Skeletal muscle satellite cell (primary cell): ENCODE results near the gene PCGF3.
A peak's percentile ranks its signal among the peaks of the same experiment; 100 is the strongest.
"Not testable (repeated sequence)": the region's sequence is repeated elsewhere in the genome, so short reads cannot be mapped to it uniquely, and the experiment has no call there.

ENCODE experiments used
- H3K27me3 ChIP-seq: 2 replicates; pipeline ENCODE4 v1.7.0; 2013; ENCODE audit warnings: low read length; ENCODE audit not compliant: control insufficient read depth, insufficient read depth
- H3K36me3 ChIP-seq: 2 replicates; pipeline ENCODE4 v1.7.0; 2013; ENCODE audit warnings: mild to moderate bottlenecking, control low read depth, low read length; ENCODE audit not compliant: insufficient read depth
- H3K4me1 ChIP-seq: 2 replicates; pipeline ENCODE4 v1.7.0; 2013; ENCODE audit warnings: low read length; ENCODE audit not compliant: control insufficient read depth, insufficient read depth
- H3K4me2 ChIP-seq: 2 replicates; pipeline ENCODE4 v1.7.0; 2013; ENCODE audit warnings: mild to moderate bottlenecking, low read length
- H3K4me3 ChIP-seq: 2 replicates; pipeline ENCODE4 v1.7.0; 2013; ENCODE audit warnings: low read length
- H3K9ac ChIP-seq: 2 replicates; pipeline ENCODE4 v1.7.0; 2013; ENCODE audit warnings: mild to moderate bottlenecking, low read depth, low read length, moderate library complexity
- H3K9me3 ChIP-seq: replicated peaks from 2 replicates; pipeline ENCODE4 v1.7.0; 2013; ENCODE audit warnings: mild to moderate bottlenecking, control low read depth, low read length

PCGF3 gene

GRCh38 chr4:733631-733980, 28.0 kb downstream of the PCGF3 start:
- Histone ChIP-seq H3K9ac (no peak overlapping the region), H3K4me2 (no peak overlapping the region), H3K9me3 (no peaks in the 10 kb centered on the region), H3K27me3 (no peaks in the 10 kb centered on the region), H3K4me3 (no peak overlapping the region), H3K36me3 (peaks cover 55% of the 10 kb centered on the region), H3K4me1 (peaks cover 4% of the 10 kb centered on the region)

GRCh38 chr4:734075-734474, 28.4 kb downstream of the PCGF3 start:
- H3K9ac ChIP-seq: no peak overlapping the region

GRCh38 chr4:734951-735350, 29.3 kb downstream of the PCGF3 start:
- Histone ChIP-seq H3K4me1 (peaks cover 5% of the 10 kb centered on the region), H3K9ac (no peak overlapping the region), H3K4me2 (no peak overlapping the region), H3K27me3 (no peaks in the 10 kb centered on the region), H3K9me3 (no peaks in the 10 kb centered on the region), H3K36me3 (peaks cover 67% of the 10 kb centered on the region), H3K4me3 (no peak overlapping the region)

More at GRCh38 chr4:734075-734474, 28.4 kb downstream of the PCGF3 start:
- Histone ChIP-seq H3K4me2 (no peak overlapping the region), H3K36me3 (peaks cover 59% of the 10 kb centered on the region), H3K4me3 (no peak overlapping the region), H3K9me3 (no peaks in the 10 kb centered on the region), H3K4me1 (peaks cover 4% of the 10 kb centered on the region), H3K27me3 (no peaks in the 10 kb centered on the region)

- H3K9ac ChIP-seq: no peak overlapping the region
- no peak overlapping the region for H3K4me2 ChIP-seq
- H3K4me3 ChIP-seq: no peak overlapping the region
- peaks cover 10% of the 10 kb centered on the region for H3K4me1 ChIP-seq
- no peaks in the 10 kb centered on the region for H3K9me3 ChIP-seq
- H3K36me3 ChIP-seq: peaks cover 69% of the 10 kb centered on the region
- H3K27me3 ChIP-seq: no peaks in the 10 kb centered on the region
Observed at GRCh38 chr4:735583-735982, 30.0 kb downstream of the PCGF3 start.

- Histone ChIP-seq H3K4me1 (peaks cover 19% of the 10 kb centered on the region), H3K36me3 (peaks cover 62% of the 10 kb centered on the region)
- H3K9ac ChIP-seq, H3K9me3 ChIP-seq, H3K4me3 ChIP-seq, H3K4me2 ChIP-seq, H3K27me3 ChIP-seq: not testable (repeated sequence)
Observed at GRCh38 chr4:736561-736960, 30.9 kb downstream of the PCGF3 start.

GRCh38 chr4:738781-739280, 33.2 kb downstream of the PCGF3 start:
- Histone ChIP-seq H3K4me1 (peaks cover 35% of the 10 kb centered on the region), H3K4me2 (no peak overlapping the region), H3K9ac (no peak overlapping the region), H3K36me3 (peaks cover 55% of the 10 kb centered on the region), H3K4me3 (no peak overlapping the region), H3K27me3 (no peaks in the 10 kb centered on the region), H3K9me3 (no peaks in the 10 kb centered on the region)

GRCh38 chr4:739569-739968, 33.9 kb downstream of the PCGF3 start:
- H3K36me3 ChIP-seq: peaks cover 47% of the 10 kb centered on the region

GRCh38 chr4:740011-740410, 34.4 kb downstream of the PCGF3 start:
- Histone ChIP-seq H3K4me1 (peaks cover 42% of the 10 kb centered on the region), H3K27me3 (no peaks in the 10 kb centered on the region), H3K9me3 (no peaks in the 10 kb centered on the region), H3K36me3 (peaks cover 43% of the 10 kb centered on the region), H3K9ac (peak overlapping the region; percentile 44), H3K4me2 (no peak overlapping the region), H3K4me3 (no peak overlapping the region)

More at GRCh38 chr4:739569-739968, 33.9 kb downstream of the PCGF3 start:
- Histone ChIP-seq H3K4me1 (peaks cover 42% of the 10 kb centered on the region), H3K4me2 (no peak overlapping the region), H3K9ac (no peak overlapping the region), H3K4me3 (no peak overlapping the region), H3K27me3 (no peaks in the 10 kb centered on the region), H3K9me3 (no peaks in the 10 kb centered on the region)

- no peak overlapping the region for H3K4me3 ChIP-seq
- no peaks in the 10 kb centered on the region for H3K27me3 ChIP-seq
- H3K9ac ChIP-seq: peak overlapping the region; percentile 44
- H3K4me2 ChIP-seq: peak overlapping the region; percentile 67
- H3K9me3 ChIP-seq: no peaks in the 10 kb centered on the region
- H3K36me3 ChIP-seq: peaks cover 36% of the 10 kb centered on the region
- peaks cover 42% of the 10 kb centered on the region for H3K4me1 ChIP-seq
Observed at GRCh38 chr4:740656-741282, 35.1 kb downstream of the PCGF3 start.

- no peaks in the 10 kb centered on the region for H3K27me3 ChIP-seq
- H3K9me3 ChIP-seq: no peaks in the 10 kb centered on the region
- peaks cover 42% of the 10 kb centered on the region for H3K4me1 ChIP-seq
- no peak overlapping the region for H3K9ac ChIP-seq
- peaks cover 33% of the 10 kb centered on the region for H3K36me3 ChIP-seq
- no peak overlapping the region for H3K4me3 ChIP-seq
- H3K4me2 ChIP-seq: no peak overlapping the region
Observed at GRCh38 chr4:742096-742741, 36.6 kb downstream of the PCGF3 start.

- Histone ChIP-seq H3K4me1 (peaks cover 42% of the 10 kb centered on the region), H3K36me3 (peaks cover 31% of the 10 kb centered on the region), H3K4me2 (no peak overlapping the region), H3K27me3 (no peaks in the 10 kb centered on the region), H3K9ac (no peak overlapping the region), H3K4me3 (no peak overlapping the region), H3K9me3 (no peaks in the 10 kb centered on the region)
Observed at GRCh38 chr4:742742-743311, 37.2 kb downstream of the PCGF3 start.
